Superior temporal gyrus (tissue), 1 donor: Measurements from ENCODE around the gene NXNL1.
"Not testable (repeated sequence)": the region's sequence is repeated elsewhere in the genome, so short reads cannot be mapped to it uniquely, and the experiment has no call there.

ENCODE experiments used
- DNase-seq: peaks from one replicate; pipeline ENCODE4 v3.0.0-alpha.2; 2016; ENCODE audit errors: extremely low spot score

Gene NXNL1, protein sequence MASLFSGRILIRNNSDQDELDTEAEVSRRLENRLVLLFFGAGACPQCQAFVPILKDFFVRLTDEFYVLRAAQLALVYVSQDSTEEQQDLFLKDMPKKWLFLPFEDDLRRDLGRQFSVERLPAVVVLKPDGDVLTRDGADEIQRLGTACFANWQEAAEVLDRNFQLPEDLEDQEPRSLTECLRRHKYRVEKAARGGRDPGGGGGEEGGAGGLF

GRCh38 chr19:17460372-17461230 is at the start of gene NXNL1:
NXNL1 (minus strand) TSS chr19:17460926; CDS start chr19:17460869, 57 bp downstream.
- DNase-seq, result no peak

GRCh38 chr19:17508558-17508933 is 47.8 kb upstream of the NXNL1 start:
- DNase-seq, result not testable (repeated sequence)

- no peak for DNase-seq
Observed at GRCh38 chr19:17506745-17507144, 46.0 kb upstream of the NXNL1 start.

- DNase-seq, result no peak
Observed at GRCh38 chr19:17505223-17505622, 44.5 kb upstream of the NXNL1 start.

GRCh38 chr19:17504456-17504855 is 43.7 kb upstream of the NXNL1 start:
- no peak for DNase-seq

DNA sequence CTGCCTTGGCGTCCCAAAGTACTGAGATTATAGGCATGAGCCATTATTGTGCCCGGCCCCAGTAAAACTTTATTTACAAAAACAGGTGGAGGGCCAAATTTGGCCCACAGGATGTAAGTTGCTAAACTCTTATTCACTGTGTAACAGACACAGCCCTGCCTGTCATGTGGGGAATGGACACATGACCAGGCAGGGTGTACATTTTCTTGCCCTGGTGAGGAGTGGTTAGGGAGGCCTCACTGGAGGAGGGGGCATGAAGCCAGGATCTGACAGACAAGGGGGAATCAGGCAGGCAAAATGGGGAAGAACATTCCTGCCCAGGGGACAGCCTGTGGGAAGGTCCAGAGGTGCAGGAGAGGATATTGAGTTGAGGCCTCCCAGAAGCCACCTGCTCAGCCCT is 43.3 kb upstream of the NXNL1 start:
- DNase-seq, result no peak

DNA sequence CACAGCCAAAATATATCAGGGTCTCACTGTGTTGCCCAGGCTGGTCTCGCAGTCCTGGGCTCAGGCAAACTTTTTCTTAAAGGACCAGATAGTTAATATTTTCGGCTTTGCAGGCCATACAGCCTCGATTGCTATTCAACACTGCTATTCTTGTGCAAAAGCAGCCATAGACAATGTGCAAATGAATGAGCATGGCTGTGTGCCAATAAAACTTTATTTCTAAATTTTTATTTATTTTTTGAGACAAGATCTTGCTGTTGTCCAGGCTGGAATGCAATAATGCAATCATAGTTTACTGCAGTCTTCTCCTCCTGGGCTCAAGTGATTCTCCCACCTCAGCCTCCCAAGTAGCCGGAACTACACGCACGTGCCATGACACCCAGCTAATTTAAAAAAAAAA is 42.5 kb upstream of the NXNL1 start:
- DNase-seq, result no peak

DNA sequence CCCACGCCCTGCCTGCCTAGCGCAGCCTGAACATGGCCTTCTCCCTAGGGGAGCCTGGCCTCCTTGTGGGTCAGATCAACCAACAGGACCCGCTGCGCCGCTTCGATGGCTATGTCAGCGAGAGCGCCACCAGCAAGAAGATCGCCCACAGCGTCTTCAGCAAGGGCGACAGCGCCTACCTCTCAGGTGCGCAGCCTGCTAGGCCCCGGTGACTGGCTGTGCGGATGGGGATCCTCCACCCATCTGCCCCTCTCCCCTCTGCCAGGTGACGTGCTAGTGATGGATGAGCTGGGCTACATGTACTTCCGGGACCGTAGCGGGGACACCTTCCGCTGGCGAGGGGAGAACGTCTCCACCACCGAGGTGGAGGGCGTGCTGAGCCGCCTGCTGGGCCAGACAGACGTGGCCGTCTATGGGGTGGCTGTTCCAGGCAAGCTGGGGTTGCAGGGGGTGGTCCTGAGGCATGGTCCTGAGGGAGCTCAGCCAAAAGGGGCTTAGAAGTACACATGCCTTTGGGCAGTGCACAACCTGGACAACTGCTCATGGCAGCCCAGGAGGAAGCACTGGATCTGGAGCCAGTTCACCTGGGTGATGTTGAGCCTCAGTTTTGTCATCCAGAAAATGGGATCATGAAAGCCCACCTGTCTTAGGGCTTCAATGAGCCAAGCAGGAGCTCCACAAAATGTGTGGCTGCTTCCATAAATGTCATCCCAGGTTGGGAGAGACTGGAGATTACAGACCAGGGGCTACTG is 39.9 kb upstream of the NXNL1 start:
- no peak for DNase-seq

DNA sequence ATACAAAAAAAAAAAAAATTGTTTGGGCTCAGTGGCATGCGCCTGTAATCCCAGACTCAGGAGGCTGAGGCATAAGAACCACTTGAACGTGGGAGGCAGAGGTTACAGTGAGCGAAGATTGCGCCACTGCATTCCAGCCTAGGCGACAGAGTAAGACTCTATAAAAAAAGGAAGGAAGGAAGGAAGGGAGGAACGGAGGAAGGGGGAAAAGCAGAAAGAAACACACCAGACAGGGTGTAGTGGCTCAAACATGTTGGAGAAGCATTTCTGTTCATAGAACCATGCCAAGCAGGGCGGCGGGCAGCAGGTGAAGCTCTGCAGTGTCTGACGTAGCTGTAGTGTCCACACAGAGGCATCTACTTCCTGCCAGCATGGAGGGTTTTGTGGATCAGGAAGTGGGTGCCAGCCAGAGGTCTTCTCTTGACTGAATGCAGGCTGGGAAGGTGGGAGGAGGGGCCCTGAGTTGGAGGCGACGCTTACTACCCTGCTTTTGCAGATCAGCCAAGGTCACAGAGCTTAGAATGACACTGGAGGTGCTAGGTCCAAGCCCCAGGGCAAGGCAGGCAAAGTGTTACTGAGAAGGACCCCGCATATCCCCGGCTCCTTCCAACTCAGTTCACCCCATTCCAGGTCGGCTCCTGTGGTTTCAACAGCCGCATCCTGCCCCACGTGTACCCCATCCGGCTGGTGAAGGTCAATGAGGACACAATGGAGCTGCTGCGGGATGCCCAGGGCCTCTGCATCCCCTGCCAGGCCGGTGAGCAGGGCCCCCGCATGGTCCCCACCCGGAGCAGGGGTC is 39.1 kb upstream of the NXNL1 start:
- DNase-seq, result no peak

- not testable (repeated sequence) for DNase-seq
Observed at GRCh38 chr19:17499025-17499424, 38.3 kb upstream of the NXNL1 start.

GRCh38 chr19:17497149-17497798 is 36.5 kb upstream of the NXNL1 start:
- DNase-seq, result no peak

DNA sequence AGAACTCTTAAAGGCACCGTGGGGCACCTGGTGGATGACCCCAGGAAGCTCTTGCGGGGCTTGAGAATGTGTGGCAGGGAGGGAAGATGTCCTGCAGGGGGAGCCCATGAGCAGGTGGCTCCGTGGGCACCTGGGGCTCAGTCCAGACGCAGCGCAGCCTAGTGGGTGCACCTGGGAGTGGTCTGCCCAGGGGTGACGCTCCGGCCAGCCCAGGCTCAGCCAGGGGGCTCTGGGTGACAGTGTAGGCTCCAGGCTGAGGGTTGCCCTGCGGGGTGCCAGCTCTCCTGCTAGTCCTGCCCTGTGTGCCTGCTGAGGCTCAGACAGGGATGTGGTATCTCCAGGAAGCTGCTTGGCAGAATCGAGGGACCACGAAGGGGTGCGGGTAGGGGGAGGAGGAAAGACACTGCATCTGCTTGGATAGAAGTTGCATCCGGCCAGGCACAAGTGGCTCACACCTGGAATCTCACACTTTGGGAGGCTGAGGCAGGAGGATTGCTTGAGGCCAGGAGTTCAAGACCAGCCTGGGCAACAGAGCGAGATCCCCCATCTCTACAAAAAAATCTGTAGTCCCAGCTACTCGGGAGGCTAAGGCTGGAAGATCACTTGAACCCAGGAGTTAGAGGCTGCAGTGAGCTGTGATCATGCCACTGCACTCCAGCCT is 35.7 kb upstream of the NXNL1 start:
- DNase-seq, result peak; percentile 62

DNA sequence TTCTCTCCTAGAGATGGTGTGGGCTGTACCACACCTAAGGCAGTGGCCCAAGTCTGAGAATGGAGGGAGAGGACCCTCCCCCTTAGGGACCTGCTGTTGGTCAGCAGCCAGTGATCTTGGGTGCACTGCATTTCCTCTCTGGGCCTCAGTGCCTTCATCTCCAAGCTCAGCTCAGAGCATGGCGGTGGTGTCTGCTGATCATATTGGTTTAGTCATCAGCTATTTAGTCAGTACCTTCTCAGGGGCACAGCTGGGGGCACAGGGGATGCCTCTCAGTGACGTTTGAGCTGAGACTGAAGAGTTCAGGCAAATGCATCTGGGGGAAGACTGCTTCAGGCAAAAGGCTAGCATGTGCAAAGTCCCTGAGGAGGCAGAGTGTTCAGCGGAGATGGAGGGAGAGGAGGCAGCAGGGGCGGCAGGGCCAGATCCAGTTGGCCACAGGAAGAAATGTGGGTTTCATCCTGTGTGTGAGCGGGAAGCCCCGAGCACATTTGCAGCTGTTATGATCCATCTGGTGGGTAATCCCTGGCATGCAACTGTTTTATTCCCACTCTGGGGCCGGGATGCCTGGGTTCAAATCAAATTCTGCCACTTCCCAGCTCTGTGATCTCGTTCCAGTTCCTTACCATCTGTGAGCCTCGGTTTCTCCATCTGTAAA is 35.0 kb upstream of the NXNL1 start:
- no peak for DNase-seq

DNA sequence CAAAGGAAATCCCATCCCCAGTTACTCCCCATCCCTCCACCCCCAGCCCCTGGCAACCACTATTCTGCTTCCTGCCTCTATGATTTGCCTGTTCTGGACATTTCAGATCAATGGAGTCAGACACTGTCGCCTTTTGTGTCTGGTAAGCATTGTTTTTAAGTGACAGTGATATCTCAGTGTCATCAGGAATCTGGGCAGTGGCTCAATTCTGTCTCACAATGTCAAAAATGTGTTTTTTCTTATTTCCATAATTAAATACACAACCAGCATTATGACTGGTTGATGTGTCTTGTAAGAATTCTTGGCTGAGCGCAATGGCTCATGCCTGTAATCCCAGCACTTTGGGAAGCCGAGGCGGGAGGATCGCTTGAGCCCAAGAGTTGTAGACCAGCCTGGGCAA is 30.6 kb upstream of the NXNL1 start:
- DNase-seq, result peak; percentile 54

GRCh38 chr19:17490411-17490810 is 29.7 kb upstream of the NXNL1 start:
- DNase-seq, result no peak

GRCh38 chr19:17489392-17490030 is 28.8 kb upstream of the NXNL1 start:
- no peak for DNase-seq

DNA sequence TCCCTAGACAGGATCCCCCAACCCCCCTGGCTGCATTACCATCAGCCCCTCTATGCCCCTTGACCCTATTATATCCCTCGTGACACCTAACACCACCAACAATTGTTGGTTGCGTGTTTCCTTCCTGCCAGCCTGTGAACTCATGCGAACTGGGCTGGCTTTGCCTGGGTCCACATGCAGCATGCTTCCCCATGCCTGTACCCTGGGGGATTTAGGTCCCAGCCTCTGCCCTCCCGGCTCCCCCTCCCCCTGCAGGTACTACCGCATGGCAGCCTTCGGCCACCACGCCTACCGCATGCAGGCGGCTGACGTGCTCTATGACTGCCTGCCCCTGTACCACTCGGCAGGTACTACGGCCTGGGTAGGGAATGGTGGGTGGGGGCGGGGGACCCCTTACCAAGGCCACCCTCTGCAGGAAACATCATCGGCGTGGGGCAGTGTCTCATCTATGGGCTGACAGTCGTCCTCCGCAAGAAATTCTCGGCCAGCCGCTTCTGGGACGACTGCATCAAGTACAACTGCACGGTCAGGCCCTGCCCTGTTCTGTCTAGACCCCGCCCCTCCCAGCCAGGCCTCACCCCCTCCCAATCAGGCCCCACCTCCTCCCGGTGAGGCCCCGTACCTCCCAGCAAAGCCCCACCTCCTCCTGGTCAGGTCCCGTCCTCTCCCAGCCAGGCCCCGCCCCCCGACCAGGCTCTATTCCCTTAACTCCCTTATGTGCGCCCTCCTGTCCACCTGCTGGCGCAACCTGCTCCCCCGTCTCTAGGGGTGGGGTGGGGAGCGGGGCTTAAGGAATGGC is 28.1 kb upstream of the NXNL1 start:
- no peak for DNase-seq

- DNase-seq, result no peak
Observed at GRCh38 chr19:17487284-17488121, 26.8 kb upstream of the NXNL1 start.
